ENCODE measurements around the gene TSPO2.

The TSPO2 gene

DNA sequence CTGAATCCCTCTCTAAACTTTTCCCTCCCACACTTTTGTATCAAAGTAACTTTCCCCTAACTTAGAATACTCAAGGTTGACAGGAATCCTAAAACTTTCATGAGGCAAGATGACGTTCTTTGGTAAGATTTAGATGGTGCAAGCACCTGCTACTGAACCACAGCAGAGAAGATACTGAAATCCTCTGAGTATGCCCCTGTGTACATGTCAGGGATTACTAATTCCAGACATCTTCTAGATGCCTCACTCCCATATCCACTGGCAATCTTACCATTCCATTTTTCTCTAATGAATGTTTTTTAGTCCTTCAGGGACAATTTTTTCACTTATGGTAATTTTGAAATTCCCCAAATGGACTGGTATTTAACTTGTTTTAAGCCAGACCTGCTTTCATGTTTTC is 19.8 kb downstream of the TSPO2 start:
- POLR2A ChIA-PET = no interaction called here
- CTCF ChIA-PET = interaction anchor here (1.5 to 4.0 kb wide), 4 partner anchors 8 to 512 kb away, joined by 5 to 37 read pairs (median 8); partner anchors contain the start of gene UNC5CL
- DNase-seq (ENCODE audit: low read depth, low spot score) = no peak
- no peak overlapping the region for H3K4me3 ChIP-seq (ENCODE audit: low read depth, low read length)
- TF ChIP-seq, protein P1, sequence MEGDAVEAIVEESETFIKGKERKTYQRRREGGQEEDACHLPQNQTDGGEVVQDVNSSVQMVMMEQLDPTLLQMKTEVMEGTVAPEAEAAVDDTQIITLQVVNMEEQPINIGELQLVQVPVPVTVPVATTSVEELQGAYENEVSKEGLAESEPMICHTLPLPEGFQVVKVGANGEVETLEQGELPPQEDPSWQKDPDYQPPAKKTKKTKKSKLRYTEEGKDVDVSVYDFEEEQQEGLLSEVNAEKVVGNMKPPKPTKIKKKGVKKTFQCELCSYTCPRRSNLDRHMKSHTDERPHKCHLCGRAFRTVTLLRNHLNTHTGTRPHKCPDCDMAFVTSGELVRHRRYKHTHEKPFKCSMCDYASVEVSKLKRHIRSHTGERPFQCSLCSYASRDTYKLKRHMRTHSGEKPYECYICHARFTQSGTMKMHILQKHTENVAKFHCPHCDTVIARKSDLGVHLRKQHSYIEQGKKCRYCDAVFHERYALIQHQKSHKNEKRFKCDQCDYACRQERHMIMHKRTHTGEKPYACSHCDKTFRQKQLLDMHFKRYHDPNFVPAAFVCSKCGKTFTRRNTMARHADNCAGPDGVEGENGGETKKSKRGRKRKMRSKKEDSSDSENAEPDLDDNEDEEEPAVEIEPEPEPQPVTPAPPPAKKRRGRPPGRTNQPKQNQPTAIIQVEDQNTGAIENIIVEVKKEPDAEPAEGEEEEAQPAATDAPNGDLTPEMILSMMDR (IDR thresholded peaks at IDR 0.05; ENCODE audit: insufficient read depth, low read length, missing control alignments) = no peak

- TF ChIP-seq, protein P1 (IDR thresholded peaks at IDR 0.05; ENCODE audit: insufficient read depth, low read length, missing control alignments) = no peak
- no peak for DNase-seq (ENCODE audit: low read depth, low spot score)
- H3K4me3 ChIP-seq (ENCODE audit: low read depth, low read length) = no peak overlapping the region
- POLR2A ChIA-PET = interaction anchor here (0.6 kb wide), 1 partner anchor 69 kb away, joined by 3 read pairs; no protein-coding TSS in a partner anchor
- CTCF ChIA-PET = interaction anchor here (1.2 to 2.1 kb wide), 4 partner anchors 26 to 514 kb away, joined by 3 to 6 read pairs (median 4); no protein-coding TSS in a partner anchor
Measured at GRCh38 chr6:41063884-41064285, 21.6 kb downstream of the TSPO2 start.

GRCh38 chr6:41064841-41065240 is 22.6 kb downstream of the TSPO2 start:
- CTCF ChIA-PET = interaction anchor here (1.0 to 1.8 kb wide), 3 partner anchors 27 to 171 kb away, joined by 3 to 6 read pairs (median 3); no protein-coding TSS in a partner anchor
- no peak for DNase-seq (ENCODE audit: low read depth, low spot score)
- H3K4me3 ChIP-seq (ENCODE audit: low read depth, low read length) = no peak overlapping the region
- TF ChIP-seq, protein P1 (IDR thresholded peaks at IDR 0.05; ENCODE audit: insufficient read depth, low read length, missing control alignments) = no peak
- POLR2A ChIA-PET = no interaction called here

- TF ChIP-seq, protein P1 (IDR thresholded peaks at IDR 0.05; ENCODE audit: insufficient read depth, low read length, missing control alignments) = no peak
- ChIA-PET CTCF (interaction anchor here (0.8 to 1.1 kb wide), 5 partner anchors 26 to 171 kb away, joined by 3 to 9 read pairs (median 3); partner anchors contain the start of gene UNC5CL), POLR2A (no interaction called here)
- DNase-seq (ENCODE audit: low read depth, low spot score) = no peak
- no peak overlapping the region for H3K4me3 ChIP-seq (ENCODE audit: low read depth, low read length)
Measured at GRCh38 chr6:41065550-41066026, 23.3 kb downstream of the TSPO2 start.

DNA sequence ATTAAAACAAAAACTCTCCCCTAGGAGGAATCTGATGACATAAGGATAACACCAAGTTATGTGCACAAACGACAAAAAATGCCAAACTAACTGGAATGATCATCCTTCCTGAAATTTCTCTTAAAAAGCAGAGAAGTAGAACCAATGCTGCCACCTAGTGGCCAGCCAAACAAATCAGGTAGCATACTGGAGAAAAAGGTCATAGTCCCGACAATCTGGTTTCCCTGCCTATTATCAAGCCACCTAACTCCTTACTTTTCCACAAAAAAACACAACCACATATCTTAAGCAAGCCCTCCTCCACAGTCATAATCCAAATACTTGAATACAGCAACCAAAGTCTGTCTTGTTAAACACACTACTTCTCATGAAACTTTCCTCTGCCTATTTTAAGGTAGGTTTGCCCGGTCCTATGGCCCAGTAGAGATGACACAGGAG is 24.6 kb downstream of the TSPO2 start:
- DNase-seq (ENCODE audit: low read depth, low spot score) = peak; percentile 57
- CTCF ChIA-PET = interaction anchor here (0.8 to 4.7 kb wide), 9 partner anchors 11 to 172 kb away, joined by 3 to 35 read pairs (median 5); partner anchors contain the start of gene UNC5CL
- TF ChIP-seq, protein P1 (IDR thresholded peaks at IDR 0.05; ENCODE audit: insufficient read depth, low read length, missing control alignments) = peak; percentile 58

GRCh38 chr6:41071501-41071922 is 29.2 kb downstream of the TSPO2 start:
- DNase-seq (ENCODE audit: low read depth, low spot score) = no peak
- ChIA-PET CTCF (interaction anchor here (1.0 to 4.7 kb wide), 4 partner anchors 12 to 177 kb away, joined by 3 to 37 read pairs (median 20); no protein-coding TSS in a partner anchor), POLR2A (no interaction called here)
- TF ChIP-seq, protein P1 (IDR thresholded peaks at IDR 0.05; ENCODE audit: insufficient read depth, low read length, missing control alignments) = no peak
- peak overlapping the region; percentile 93 for H3K4me3 ChIP-seq (ENCODE audit: low read depth, low read length)

More for the DNA sequence above, 24.6 kb downstream of the TSPO2 start:
- H3K4me3 ChIP-seq (ENCODE audit: low read depth, low read length) = no peak overlapping the region
- POLR2A ChIA-PET = no interaction called here
